HG03108 (cell line): Measurements from ENCODE around the gene SNRNP35.
"Not testable (repeated sequence)": the region's sequence is repeated elsewhere in the genome, so short reads cannot be mapped to it uniquely, and the experiment has no call there.

Source experiments
- ATAC-seq: cut with Tn5 transposase; IDR thresholded peaks from one replicate; pipeline ENCODE4 v1.9.1; 2021; ENCODE audit warnings: moderate library complexity; ENCODE audit not compliant: unreplicated experiment

Gene SNRNP35

GRCh38 chr12:123457980-123458779 lies at the start of gene SNRNP35:
Gene SNRNP35 (plus strand): TSS chr12:123458139. CDS start chr12:123465541, 7,402 bp downstream.
- ATAC-seq: peak; percentile 49

GRCh38 chr12:123408619-123409018 lies 49.3 kb upstream of the SNRNP35 start:
- ATAC-seq: not testable (repeated sequence)

- ATAC-seq: not testable (repeated sequence)
Observed at GRCh38 chr12:123409284-123410040, 48.5 kb upstream of the SNRNP35 start.

GRCh38 chr12:123410041-123410412 lies 47.9 kb upstream of the SNRNP35 start:
- no peak for ATAC-seq

GRCh38 chr12:123421314-123421713 lies 36.6 kb upstream of the SNRNP35 start:
- no peak for ATAC-seq

GRCh38 chr12:123427036-123427769 lies 30.7 kb upstream of the SNRNP35 start:
- peak; percentile 94 for ATAC-seq

GRCh38 chr12:123428591-123428990 lies 29.3 kb upstream of the SNRNP35 start:
- no peak for ATAC-seq

- not testable (repeated sequence) for ATAC-seq
Observed at GRCh38 chr12:123429101-123429500, 28.8 kb upstream of the SNRNP35 start.

GRCh38 chr12:123431951-123432817 lies 25.8 kb upstream of the SNRNP35 start:
- ATAC-seq: not testable (repeated sequence)

- no peak for ATAC-seq
Observed at GRCh38 chr12:123433615-123434014, 24.3 kb upstream of the SNRNP35 start.

GRCh38 chr12:123435636-123436016 lies 22.3 kb upstream of the SNRNP35 start:
- ATAC-seq: no peak

GRCh38 chr12:123436017-123436964 lies 21.6 kb upstream of the SNRNP35 start, which contains the start of gene RILPL2:
Gene RILPL2 (minus strand): TSS chr12:123436684. CDS start chr12:123436420, 264 bp downstream.
- peak; percentile 65 for ATAC-seq

GRCh38 chr12:123441523-123442164 lies 16.3 kb upstream of the SNRNP35 start:
- ATAC-seq: peak; percentile 50

GRCh38 chr12:123442774-123443173 lies 15.2 kb upstream of the SNRNP35 start:
- ATAC-seq: no peak

GRCh38 chr12:123444092-123445026 lies 13.6 kb upstream of the SNRNP35 start:
- no peak for ATAC-seq

GRCh38 chr12:123445388-123446332 lies 12.3 kb upstream of the SNRNP35 start:
- ATAC-seq: no peak

GRCh38 chr12:123446333-123446713 lies 11.6 kb upstream of the SNRNP35 start:
- ATAC-seq: no peak
